ENCODE measurements around the gene HPCAL1.

The HPCAL1 gene

GRCh38 chr2:10408649-10409579 lies 106.2 kb downstream of the HPCAL1 start:
- peak; percentile 86 to 87 for DNase-seq

- DNase-seq = no peak
Measured at GRCh38 chr2:10410001-10410822, 107.5 kb downstream of the HPCAL1 start.

GRCh38 chr2:10410823-10411437 lies 108.2 kb downstream of the HPCAL1 start:
- DNase-seq = no peak

- DNase-seq = no peak
Measured at GRCh38 chr2:10411557-10411956, 108.9 kb downstream of the HPCAL1 start.

GRCh38 chr2:10412380-10412779 lies 109.7 kb downstream of the HPCAL1 start:
- DNase-seq = peak; percentile 34 to 56

- no peak for DNase-seq
Measured at GRCh38 chr2:10413503-10413902, 110.8 kb downstream of the HPCAL1 start.

- no peak for DNase-seq
Measured at GRCh38 chr2:10413991-10414451, 111.3 kb downstream of the HPCAL1 start.

- no peak for DNase-seq
Measured at GRCh38 chr2:10414591-10414990, 111.9 kb downstream of the HPCAL1 start.

GRCh38 chr2:10415048-10415447 lies 112.3 kb downstream of the HPCAL1 start:
- no peak for DNase-seq

GRCh38 chr2:10415640-10416039 lies 112.9 kb downstream of the HPCAL1 start:
- DNase-seq = no peak

- no peak for DNase-seq
Measured at GRCh38 chr2:10417551-10418335, 115.0 kb downstream of the HPCAL1 start.

- no peak for DNase-seq
Measured at GRCh38 chr2:10419553-10420257, 117.0 kb downstream of the HPCAL1 start.

- DNase-seq = no peak
Measured at GRCh38 chr2:10422251-10422650, 119.5 kb downstream of the HPCAL1 start.

- DNase-seq = no peak
Measured at GRCh38 chr2:10422732-10423399, 120.2 kb downstream of the HPCAL1 start.

- DNase-seq = no peak
Measured at GRCh38 chr2:10423400-10423774, 120.7 kb downstream of the HPCAL1 start.

GRCh38 chr2:10424051-10424450 lies 121.3 kb downstream of the HPCAL1 start:
- no peak for DNase-seq

GRCh38 chr2:10424916-10425505 lies 122.3 kb downstream of the HPCAL1 start:
- DNase-seq = no peak

- DNase-seq = no peak
Measured at GRCh38 chr2:10425699-10426098, 123.0 kb downstream of the HPCAL1 start.

- no peak for DNase-seq
Measured at GRCh38 chr2:10426726-10427617, 124.3 kb downstream of the HPCAL1 start.

- DNase-seq = no peak
Measured at GRCh38 chr2:10427618-10427949, 124.9 kb downstream of the HPCAL1 start.
